HEK293 (cell line): ENCODE data around the gene SLC29A3.

Experiments
- CTCF ChIA-PET: fragments of 350-600 bp; formaldehyde crosslinking; extraction: SDS; loops from one replicate; lab custom pipeline; 2021; ENCODE audit warnings: antibody characterized with exemption; lab: Yijun Ruan, JAX
- POLR2A ChIA-PET: fragments of 300-600 bp; formaldehyde crosslinking; extraction: SDS; loops from one replicate; lab custom pipeline; 2020; ENCODE audit warnings: antibody characterized with exemption, inconsistent platforms; lab: Yijun Ruan, JAX
- H3K27ac ChIP-seq: fragments of 200-500 bp; sonication (Bioruptor generic); 2 replicates; pipeline ENCODE4 v1.5.1; 2014; ENCODE audit warnings: low read depth, low read length, control low read depth, inconsistent platforms; ENCODE audit errors: extremely low read depth
- H3K36me3 ChIP-seq, 2 experiments: fragments of 200-500 bp in 1 of 2; sonication (Bioruptor generic) in 1 of 2; 1 replicate in 1 of 2; 2 replicates in 1 of 2; pipeline ENCODE4 v1.5.1; 2014 to 2017; ENCODE audit warnings: inconsistent platforms in 2 of 2, low read length in 2 of 2; ENCODE audit not compliant: control insufficient read depth in 2 of 2, insufficient read depth in 1 of 2
- H3K4me1 ChIP-seq: fragments of 200-500 bp; sonication (Bioruptor generic); 2 replicates; pipeline ENCODE4 v1.5.1; 2014; ENCODE audit warnings: mild to moderate bottlenecking, low read length, inconsistent platforms; ENCODE audit not compliant: control insufficient read depth, insufficient read depth
- H3K4me3 ChIP-seq: 2 replicates; pipeline ENCODE4 v1.5.1; 2011; ENCODE audit warnings: low read depth, mild to moderate bottlenecking, control low read depth, low read length, moderate library complexity
- H3K9me3 ChIP-seq: fragments of 200-500 bp; sonication (Bioruptor generic); 2 replicates; pipeline ENCODE4 v1.5.1; 2014; ENCODE audit warnings: low read depth, low read length, inconsistent platforms; ENCODE audit not compliant: control insufficient read depth, insufficient read depth
- BCL11B ChIP-seq: fragments of 450-650 bp; formaldehyde crosslinking; IDR thresholded peaks from 2 replicates; pipeline ENCODE4 v1.5.1; 2016; ENCODE audit warnings: low read depth, missing biosample characterization, missing genetic modification characterization
- CTCF ChIP-seq: fragments of 450-650 bp; formaldehyde crosslinking; IDR thresholded peaks from 2 replicates; pipeline ENCODE4 v1.5.1; 2016; ENCODE audit warnings: missing biosample characterization, missing genetic modification characterization
- KLF16 ChIP-seq: fragments of 450-650 bp; formaldehyde crosslinking; IDR thresholded peaks from 2 replicates; pipeline ENCODE4 v1.5.1; 2017; ENCODE audit warnings: missing biosample characterization, missing genetic modification characterization
- KLF7 ChIP-seq: fragments of 450-650 bp; formaldehyde crosslinking; IDR thresholded peaks from 2 replicates; pipeline ENCODE4 v1.5.1; 2016; ENCODE audit warnings: missing biosample characterization, missing genetic modification characterization, borderline replicate concordance
- MYNN ChIP-seq: fragments of 450-650 bp; formaldehyde crosslinking; IDR thresholded peaks from 2 replicates; pipeline ENCODE4 v1.5.1; 2016; ENCODE audit warnings: missing biosample characterization, missing genetic modification characterization, borderline replicate concordance
- SCRT1 ChIP-seq: fragments of 450-650 bp; formaldehyde crosslinking; IDR thresholded peaks from 2 replicates; pipeline ENCODE4 v1.5.1; 2016; ENCODE audit warnings: missing biosample characterization, missing genetic modification characterization, borderline replicate concordance
- ZBTB17 ChIP-seq: fragments of 450-650 bp; formaldehyde crosslinking; IDR thresholded peaks from 2 replicates; pipeline ENCODE4 v1.5.1; 2016; ENCODE audit warnings: missing biosample characterization, missing genetic modification characterization
- ZBTB7A ChIP-seq: fragments of 450-650 bp; formaldehyde crosslinking; IDR thresholded peaks from 2 replicates; pipeline ENCODE4 v1.5.1; 2016; ENCODE audit warnings: low read depth, missing biosample characterization, missing genetic modification characterization
- ZFHX2 ChIP-seq: fragments of 450-650 bp; formaldehyde crosslinking; conservative IDR thresholded peaks from 2 replicates; pipeline ENCODE4 v1.5.1; 2016; ENCODE audit warnings: missing biosample characterization, missing genetic modification characterization
- ZFP69B ChIP-seq: fragments of 450-650 bp; formaldehyde crosslinking; IDR thresholded peaks from 2 replicates; pipeline ENCODE4 v1.5.1; 2016; ENCODE audit warnings: missing biosample characterization, missing genetic modification characterization
- ZNF174 ChIP-seq: fragments of 450-650 bp; formaldehyde crosslinking; IDR thresholded peaks from 2 replicates; pipeline ENCODE4 v1.5.0; 2017; ENCODE audit warnings: missing biosample characterization, mild to moderate bottlenecking, missing genetic modification characterization
- ZNF2 ChIP-seq: fragments of 450-650 bp; formaldehyde crosslinking; IDR thresholded peaks from 2 replicates; pipeline ENCODE4 v1.5.1; 2016; ENCODE audit warnings: missing biosample characterization, missing genetic modification characterization
- ZNF335 ChIP-seq: fragments of 450-650 bp; formaldehyde crosslinking; conservative IDR thresholded peaks from 2 replicates; pipeline ENCODE4 v1.5.1; 2016; ENCODE audit warnings: missing biosample characterization, missing genetic modification characterization
- ZNF510 ChIP-seq: fragments of 450-650 bp; formaldehyde crosslinking; IDR thresholded peaks from 2 replicates; pipeline ENCODE4 v1.5.1; 2018; ENCODE audit warnings: mild to moderate bottlenecking, missing genetic modification characterization, missing biosample characterization; ENCODE audit not compliant: insufficient replicate concordance
- ZNF514 ChIP-seq: fragments of 450-650 bp; formaldehyde crosslinking; IDR thresholded peaks from 2 replicates; pipeline ENCODE4 v1.5.1; 2016; ENCODE audit warnings: missing biosample characterization, missing genetic modification characterization
- ZNF747 ChIP-seq: fragments of 450-650 bp; formaldehyde crosslinking; IDR thresholded peaks from 2 replicates; pipeline ENCODE4 v1.5.1; 2016; ENCODE audit warnings: missing biosample characterization, missing genetic modification characterization
- TF ChIP-seq, protein P1 (sequence below): fragments of 450-650 bp; formaldehyde crosslinking; IDR thresholded peaks from 2 replicates; pipeline ENCODE4 v1.5.1; 2016; ENCODE audit warnings: missing biosample characterization, missing genetic modification characterization
- TF ChIP-seq, protein P2 (sequence below): fragments of 450-650 bp; IDR thresholded peaks from 2 replicates; pipeline ENCODE4 v1.5.1; 2018; ENCODE audit warnings: missing biosample characterization, missing genetic modification characterization
- TF ChIP-seq, protein P3 (sequence below): IDR thresholded peaks from 2 replicates; pipeline ENCODE4 v1.6.1; 2011; ENCODE audit warnings: mild to moderate bottlenecking, low read depth, low read length, borderline replicate concordance
- TF ChIP-seq, protein P4 (sequence below): fragments of 450-650 bp; formaldehyde crosslinking; IDR thresholded peaks from 2 replicates; pipeline ENCODE4 v1.5.1; 2017; ENCODE audit warnings: missing biosample characterization, missing genetic modification characterization
- TF ChIP-seq, protein P5 (sequence below): fragments of 450-650 bp; formaldehyde crosslinking; IDR thresholded peaks from 2 replicates; pipeline ENCODE4 v1.5.1; 2016; ENCODE audit warnings: missing biosample characterization, missing genetic modification characterization

The SLC29A3 gene

DNA sequence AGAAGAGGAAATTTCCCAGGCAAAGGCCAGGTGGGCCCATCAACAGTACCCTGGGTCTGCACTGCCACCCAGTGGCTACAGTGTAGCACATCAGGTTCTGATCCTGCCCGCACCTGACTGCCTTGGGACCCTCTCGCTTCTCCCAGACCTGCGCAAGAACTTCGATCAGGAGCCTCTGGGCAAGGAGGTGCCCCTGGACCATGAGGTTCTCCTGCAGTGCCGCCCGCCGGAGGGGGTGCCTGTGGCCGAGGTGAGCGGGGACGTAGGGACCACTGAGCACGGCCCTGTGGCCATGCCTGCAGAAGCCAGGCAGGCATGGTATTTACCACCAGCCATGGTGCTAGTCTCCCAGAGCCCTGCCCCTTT is 33.9 kb upstream of the SLC29A3 start (continued):
- TF ChIP-seq ZFP69B = peak; percentile 99
- TF ChIP-seq, protein P1, sequence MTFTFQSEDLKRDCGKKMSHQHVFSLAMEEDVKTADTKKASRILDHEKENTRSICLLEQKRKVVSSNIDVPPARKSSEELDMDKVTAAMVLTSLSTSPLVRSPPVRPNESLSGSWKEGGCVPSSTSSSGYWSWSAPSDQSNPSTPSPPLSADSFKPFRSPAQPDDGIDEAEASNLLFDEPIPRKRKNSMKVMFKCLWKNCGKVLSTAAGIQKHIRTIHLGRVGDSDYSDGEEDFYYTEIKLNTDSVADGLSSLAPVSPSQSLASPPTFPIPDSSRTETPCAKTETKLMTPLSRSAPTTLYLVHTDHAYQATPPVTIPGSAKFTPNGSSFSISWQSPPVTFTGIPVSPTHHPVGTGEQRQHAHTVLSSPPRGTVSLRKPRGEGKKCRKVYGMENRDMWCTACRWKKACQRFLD (tag by site-specific recombination) = no peak
- TF ChIP-seq CTCF = peak; percentile 68; the same call in 1 of the 2 replicates

DNA sequence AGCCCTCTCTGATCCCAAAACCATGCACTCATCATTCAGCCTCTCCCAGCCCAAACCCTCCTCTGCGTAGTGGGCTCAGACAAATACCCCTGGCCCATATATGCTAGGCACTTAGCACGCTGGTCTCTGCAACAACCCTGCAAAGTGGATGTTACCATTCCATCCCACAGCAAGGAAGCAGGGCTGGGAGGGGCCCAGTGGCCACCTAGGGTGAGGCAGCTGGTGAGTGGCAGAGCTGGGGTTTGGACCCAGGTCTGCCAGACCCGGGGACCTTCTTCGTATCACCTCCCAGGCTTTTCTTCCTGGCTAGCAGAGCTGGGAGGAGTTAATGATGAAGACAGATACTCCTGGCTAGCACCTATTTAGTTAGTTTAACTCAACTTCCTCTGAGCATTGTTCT is 33.1 kb upstream of the SLC29A3 start:
- H3K9me3 ChIP-seq = no peaks in the 10 kb centered on the region
- no peaks in the 10 kb centered on the region for H3K4me1 ChIP-seq
- no peak for TF ChIP-seq ZNF514
- TF ChIP-seq ZFHX2 = no peak
- TF ChIP-seq, protein P2, sequence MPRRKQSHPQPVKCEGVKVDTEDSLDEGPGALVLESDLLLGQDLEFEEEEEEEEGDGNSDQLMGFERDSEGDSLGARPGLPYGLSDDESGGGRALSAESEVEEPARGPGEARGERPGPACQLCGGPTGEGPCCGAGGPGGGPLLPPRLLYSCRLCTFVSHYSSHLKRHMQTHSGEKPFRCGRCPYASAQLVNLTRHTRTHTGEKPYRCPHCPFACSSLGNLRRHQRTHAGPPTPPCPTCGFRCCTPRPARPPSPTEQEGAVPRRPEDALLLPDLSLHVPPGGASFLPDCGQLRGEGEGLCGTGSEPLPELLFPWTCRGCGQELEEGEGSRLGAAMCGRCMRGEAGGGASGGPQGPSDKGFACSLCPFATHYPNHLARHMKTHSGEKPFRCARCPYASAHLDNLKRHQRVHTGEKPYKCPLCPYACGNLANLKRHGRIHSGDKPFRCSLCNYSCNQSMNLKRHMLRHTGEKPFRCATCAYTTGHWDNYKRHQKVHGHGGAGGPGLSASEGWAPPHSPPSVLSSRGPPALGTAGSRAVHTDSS (tag by site-specific recombination) = no peak
- TF ChIP-seq ZNF747 = no peak
- no peak for TF ChIP-seq ZNF174 (tag by site-specific recombination)
- TF ChIP-seq ZFP69B = no peak
- no peak for TF ChIP-seq BCL11B (tag by site-specific recombination)
- no peak for TF ChIP-seq KLF7 (tag by site-specific recombination)
- no peak for TF ChIP-seq ZNF2 (tag by site-specific recombination)
- TF ChIP-seq KLF16 (tag by site-specific recombination) = no peak
- TF ChIP-seq MYNN = no peak
- TF ChIP-seq, protein P3, sequence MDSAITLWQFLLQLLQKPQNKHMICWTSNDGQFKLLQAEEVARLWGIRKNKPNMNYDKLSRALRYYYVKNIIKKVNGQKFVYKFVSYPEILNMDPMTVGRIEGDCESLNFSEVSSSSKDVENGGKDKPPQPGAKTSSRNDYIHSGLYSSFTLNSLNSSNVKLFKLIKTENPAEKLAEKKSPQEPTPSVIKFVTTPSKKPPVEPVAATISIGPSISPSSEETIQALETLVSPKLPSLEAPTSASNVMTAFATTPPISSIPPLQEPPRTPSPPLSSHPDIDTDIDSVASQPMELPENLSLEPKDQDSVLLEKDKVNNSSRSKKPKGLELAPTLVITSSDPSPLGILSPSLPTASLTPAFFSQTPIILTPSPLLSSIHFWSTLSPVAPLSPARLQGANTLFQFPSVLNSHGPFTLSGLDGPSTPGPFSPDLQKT = no peak
- ChIA-PET CTCF (interaction anchor here (0.6 to 5.1 kb wide), 10 partner anchors 10 to 613 kb away, joined by 3 to 64 read pairs (median 4); no protein-coding TSS in a partner anchor), POLR2A (no interaction called here)
- no peak overlapping the region for H3K4me3 ChIP-seq
- H3K36me3 ChIP-seq = peaks cover 6 to 94% of the 10 kb centered on the region in 2 experiments
- no peak overlapping the region for H3K27ac ChIP-seq

GRCh38 chr10:71286521-71287294 is 32.4 kb upstream of the SLC29A3 start:
- no peaks in the 10 kb centered on the region for H3K4me1 ChIP-seq
- no peaks in the 10 kb centered on the region for H3K9me3 ChIP-seq
- no peak overlapping the region for H3K4me3 ChIP-seq
- CTCF ChIA-PET = interaction anchor here (0.8 to 5.1 kb wide), 4 partner anchors 16 to 612 kb away, joined by 3 to 64 read pairs (median 26); no protein-coding TSS in a partner anchor
- no peak overlapping the region for H3K27ac ChIP-seq
- TF ChIP-seq ZBTB17 (tag by site-specific recombination) = no peak
- TF ChIP-seq, protein P4, sequence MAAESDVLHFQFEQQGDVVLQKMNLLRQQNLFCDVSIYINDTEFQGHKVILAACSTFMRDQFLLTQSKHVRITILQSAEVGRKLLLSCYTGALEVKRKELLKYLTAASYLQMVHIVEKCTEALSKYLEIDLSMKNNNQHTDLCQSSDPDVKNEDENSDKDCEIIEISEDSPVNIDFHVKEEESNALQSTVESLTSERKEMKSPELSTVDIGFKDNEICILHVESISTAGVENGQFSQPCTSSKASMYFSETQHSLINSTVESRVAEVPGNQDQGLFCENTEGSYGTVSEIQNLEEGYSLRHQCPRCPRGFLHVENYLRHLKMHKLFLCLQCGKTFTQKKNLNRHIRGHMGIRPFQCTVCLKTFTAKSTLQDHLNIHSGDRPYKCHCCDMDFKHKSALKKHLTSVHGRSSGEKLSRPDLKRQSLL (tag by site-specific recombination) = no peak
- TF ChIP-seq, protein P5, sequence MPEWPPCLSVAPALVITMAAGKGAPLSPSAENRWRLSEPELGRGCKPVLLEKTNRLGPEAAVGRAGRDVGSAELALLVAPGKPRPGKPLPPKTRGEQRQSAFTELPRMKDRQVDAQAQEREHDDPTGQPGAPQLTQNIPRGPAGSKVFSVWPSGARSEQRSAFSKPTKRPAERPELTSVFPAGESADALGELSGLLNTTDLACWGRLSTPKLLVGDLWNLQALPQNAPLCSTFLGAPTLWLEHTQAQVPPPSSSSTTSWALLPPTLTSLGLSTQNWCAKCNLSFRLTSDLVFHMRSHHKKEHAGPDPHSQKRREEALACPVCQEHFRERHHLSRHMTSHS (tag by site-specific recombination) = no peak
- no peak for TF ChIP-seq SCRT1 (tag by site-specific recombination)
- no peak for TF ChIP-seq ZBTB7A (tag by site-specific recombination)
- TF ChIP-seq ZNF335 = no peak
- TF ChIP-seq ZNF174 (tag by site-specific recombination) = no peak
- TF ChIP-seq, protein P3 = no peak
- no peak for TF ChIP-seq ZNF510 (tag by site-specific recombination)
- TF ChIP-seq, all 188 proteins: peak for 0
- POLR2A ChIA-PET = no interaction called here
- peaks cover 3 to 97% of the 10 kb centered on the region in 2 experiments; a peak in 2 of 3 replicates for H3K36me3 ChIP-seq
